ENCODE data around the gene IMMP2L.
"Not testable (repeated sequence)": the region's sequence is repeated elsewhere in the genome, so short reads cannot be mapped to it uniquely, and the experiment has no call there.

IMMP2L gene

GRCh38 chr7:111459757-111460280, 102.5 kb downstream of the IMMP2L start:
- no peak for DNase-seq (ENCODE audit: low read depth)

- DNase-seq (ENCODE audit: low read depth): no peak
Observed at GRCh38 chr7:111459065-111459756, 103.1 kb downstream of the IMMP2L start.

- DNase-seq (ENCODE audit: low read depth): not testable (repeated sequence)
Observed at GRCh38 chr7:111450705-111451104, 111.6 kb downstream of the IMMP2L start.

GRCh38 chr7:111447502-111447901, 114.8 kb downstream of the IMMP2L start:
- DNase-seq (ENCODE audit: low read depth): not testable (repeated sequence)

- DNase-seq (ENCODE audit: low read depth): peak; percentile 29
Observed at GRCh38 chr7:111439977-111440376, 122.3 kb downstream of the IMMP2L start.

- peak; percentile 75 for DNase-seq (ENCODE audit: low read depth)
Observed at GRCh38 chr7:111438369-111439289, 123.7 kb downstream of the IMMP2L start.

GRCh38 chr7:111437736-111438135, 124.6 kb downstream of the IMMP2L start:
- DNase-seq (ENCODE audit: low read depth): no peak

- no peak for DNase-seq (ENCODE audit: low read depth)
Observed at GRCh38 chr7:111436608-111437007, 125.7 kb downstream of the IMMP2L start.

- no peak for DNase-seq (ENCODE audit: low read depth)
Observed at GRCh38 chr7:111433426-111433825, 128.9 kb downstream of the IMMP2L start.

- no peak for DNase-seq (ENCODE audit: low read depth)
Observed at GRCh38 chr7:111429781-111430180, 132.5 kb downstream of the IMMP2L start.

- DNase-seq (ENCODE audit: low read depth): peak; percentile 73
Observed at GRCh38 chr7:111424768-111425167, 137.5 kb downstream of the IMMP2L start.

- no peak for DNase-seq (ENCODE audit: low read depth)
Observed at GRCh38 chr7:111414374-111414773, 147.9 kb downstream of the IMMP2L start.

- DNase-seq (ENCODE audit: low read depth): no peak
Observed at GRCh38 chr7:111413739-111414138, 148.6 kb downstream of the IMMP2L start.

- DNase-seq (ENCODE audit: low read depth): no peak
Observed at GRCh38 chr7:111410899-111411298, 151.4 kb downstream of the IMMP2L start.

GRCh38 chr7:111409714-111410422, 152.4 kb downstream of the IMMP2L start:
- DNase-seq (ENCODE audit: low read depth): no peak

GRCh38 chr7:111408724-111409123, 153.6 kb downstream of the IMMP2L start:
- no peak for DNase-seq (ENCODE audit: low read depth)

GRCh38 chr7:111407258-111407657, 155.0 kb downstream of the IMMP2L start:
- DNase-seq (ENCODE audit: low read depth): no peak

- DNase-seq (ENCODE audit: low read depth): no peak
Observed at GRCh38 chr7:111405621-111406020, 156.7 kb downstream of the IMMP2L start.

GRCh38 chr7:111401516-111401915, 160.8 kb downstream of the IMMP2L start:
- no peak for DNase-seq (ENCODE audit: low read depth)

- no peak for DNase-seq (ENCODE audit: low read depth)
Observed at GRCh38 chr7:111400088-111400487, 162.2 kb downstream of the IMMP2L start.

GRCh38 chr7:111394891-111395290, 167.4 kb downstream of the IMMP2L start:
- DNase-seq (ENCODE audit: low read depth): no peak

Measured in ELR (cell line).